ENCODE measurements around the gene EIF5A2. TPM values are rescaled to one million over a fixed set of nuclear protein-coding genes. Genes with fewer than 3 reads are reported as not detected.

EIF5A2 gene
- total and polyA plus RNA-seq, 10 of the 15 experiments (the other 5 are each of a cell fraction or from before 2014, with no cell fraction given), result 0.76 to 3.0 (median 2.2) TPM

DNA sequence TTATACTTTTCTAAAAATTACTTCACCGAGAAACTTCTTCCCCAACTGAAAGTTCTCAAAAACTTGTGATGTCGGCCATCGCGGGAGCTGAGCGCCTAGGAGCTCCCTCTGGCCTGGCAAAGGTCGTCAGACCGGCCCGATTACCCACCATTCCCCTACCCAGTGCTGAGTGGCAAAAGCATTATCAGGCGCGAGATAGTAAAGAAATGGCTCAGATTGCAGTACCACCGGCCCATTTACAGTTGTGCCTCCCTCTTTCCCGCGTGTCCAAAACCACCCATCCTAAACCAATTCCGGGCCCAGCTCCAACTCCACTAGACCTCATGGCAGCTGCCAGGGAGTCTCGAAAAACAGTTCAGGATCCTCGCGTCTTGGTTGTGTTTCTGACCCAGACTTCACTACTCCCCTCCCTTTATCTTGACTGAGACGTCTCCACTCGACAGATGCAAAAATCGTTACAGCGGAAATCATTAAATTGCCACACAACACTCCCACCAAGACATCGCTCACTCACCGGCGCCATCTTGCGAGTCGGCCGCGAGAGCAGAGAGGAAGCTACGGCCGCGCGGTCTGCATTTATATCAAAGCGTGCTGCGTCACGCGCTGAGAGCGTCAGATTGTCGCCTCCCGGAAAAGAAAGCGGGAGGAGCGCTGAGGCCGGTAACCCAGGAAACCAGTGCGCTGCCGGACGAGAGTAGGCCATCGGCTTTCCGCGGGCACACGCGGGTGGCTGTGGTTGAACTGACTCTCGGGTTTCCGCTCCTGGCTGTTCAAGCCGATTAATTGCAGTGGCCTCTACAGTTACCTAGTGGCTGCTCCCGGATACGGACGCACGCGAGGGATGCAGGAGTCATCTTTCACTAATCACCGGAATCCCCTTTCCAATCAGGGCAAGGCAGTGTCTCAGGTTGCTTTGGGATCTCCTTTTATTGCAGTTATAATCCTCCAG lies 38.5 kb downstream of the EIF5A2 start, which contains the start of gene RPL22L1 (continued):
- TF ChIP-seq, protein P1, sequence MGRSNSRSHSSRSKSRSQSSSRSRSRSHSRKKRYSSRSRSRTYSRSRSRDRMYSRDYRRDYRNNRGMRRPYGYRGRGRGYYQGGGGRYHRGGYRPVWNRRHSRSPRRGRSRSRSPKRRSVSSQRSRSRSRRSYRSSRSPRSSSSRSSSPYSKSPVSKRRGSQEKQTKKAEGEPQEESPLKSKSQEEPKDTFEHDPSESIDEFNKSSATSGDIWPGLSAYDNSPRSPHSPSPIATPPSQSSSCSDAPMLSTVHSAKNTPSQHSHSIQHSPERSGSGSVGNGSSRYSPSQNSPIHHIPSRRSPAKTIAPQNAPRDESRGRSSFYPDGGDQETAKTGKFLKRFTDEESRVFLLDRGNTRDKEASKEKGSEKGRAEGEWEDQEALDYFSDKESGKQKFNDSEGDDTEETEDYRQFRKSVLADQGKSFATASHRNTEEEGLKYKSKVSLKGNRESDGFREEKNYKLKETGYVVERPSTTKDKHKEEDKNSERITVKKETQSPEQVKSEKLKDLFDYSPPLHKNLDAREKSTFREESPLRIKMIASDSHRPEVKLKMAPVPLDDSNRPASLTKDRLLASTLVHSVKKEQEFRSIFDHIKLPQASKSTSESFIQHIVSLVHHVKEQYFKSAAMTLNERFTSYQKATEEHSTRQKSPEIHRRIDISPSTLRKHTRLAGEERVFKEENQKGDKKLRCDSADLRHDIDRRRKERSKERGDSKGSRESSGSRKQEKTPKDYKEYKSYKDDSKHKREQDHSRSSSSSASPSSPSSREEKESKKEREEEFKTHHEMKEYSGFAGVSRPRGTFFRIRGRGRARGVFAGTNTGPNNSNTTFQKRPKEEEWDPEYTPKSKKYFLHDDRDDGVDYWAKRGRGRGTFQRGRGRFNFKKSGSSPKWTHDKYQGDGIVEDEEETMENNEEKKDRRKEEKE (IDR thresholded peaks at IDR 0.05), result no peak
- 0 out of 2 replicates have a peak, but pooled peaks have one; percentile 15 for TF ChIP-seq MEF2A (IDR thresholded peaks at IDR 0.05; ENCODE audit: insufficient read depth, low read depth, low read length)
- no peak for TF ChIP-seq ZNF274 (IDR thresholded peaks at IDR 0.05; ENCODE audit: insufficient read depth, insufficient read length)
- TF ChIP-seq, protein P2, sequence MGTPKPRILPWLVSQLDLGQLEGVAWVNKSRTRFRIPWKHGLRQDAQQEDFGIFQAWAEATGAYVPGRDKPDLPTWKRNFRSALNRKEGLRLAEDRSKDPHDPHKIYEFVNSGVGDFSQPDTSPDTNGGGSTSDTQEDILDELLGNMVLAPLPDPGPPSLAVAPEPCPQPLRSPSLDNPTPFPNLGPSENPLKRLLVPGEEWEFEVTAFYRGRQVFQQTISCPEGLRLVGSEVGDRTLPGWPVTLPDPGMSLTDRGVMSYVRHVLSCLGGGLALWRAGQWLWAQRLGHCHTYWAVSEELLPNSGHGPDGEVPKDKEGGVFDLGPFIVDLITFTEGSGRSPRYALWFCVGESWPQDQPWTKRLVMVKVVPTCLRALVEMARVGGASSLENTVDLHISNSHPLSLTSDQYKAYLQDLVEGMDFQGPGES (IDR thresholded peaks at IDR 0.05), result no peak
- peak; percentile 72; the same call in 1 of the 2 replicates for TF ChIP-seq CHD2 (IDR thresholded peaks at IDR 0.05; ENCODE audit: borderline replicate concordance, low read depth, low read length)
- TF ChIP-seq GABPA (IDR thresholded peaks at IDR 0.05; ENCODE audit: low read depth), result 0 out of 2 replicates have a peak, but pooled peaks have one; percentile 14
- TF ChIP-seq IKZF2 (IDR thresholded peaks at IDR 0.05), result peak; percentile 34 to 56; a peak in 2 of 4 replicates
- TF ChIP-seq ZNF384 (IDR thresholded peaks at IDR 0.05; ENCODE audit: borderline replicate concordance, low read depth, low read length), result no peak
- TF ChIP-seq BACH1 (IDR thresholded peaks at IDR 0.05; ENCODE audit: borderline replicate concordance), result peak; percentile 43
- TF ChIP-seq NFXL1 (IDR thresholded peaks at IDR 0.05; ENCODE audit: borderline replicate concordance), result no peak
- TF ChIP-seq, protein P3, sequence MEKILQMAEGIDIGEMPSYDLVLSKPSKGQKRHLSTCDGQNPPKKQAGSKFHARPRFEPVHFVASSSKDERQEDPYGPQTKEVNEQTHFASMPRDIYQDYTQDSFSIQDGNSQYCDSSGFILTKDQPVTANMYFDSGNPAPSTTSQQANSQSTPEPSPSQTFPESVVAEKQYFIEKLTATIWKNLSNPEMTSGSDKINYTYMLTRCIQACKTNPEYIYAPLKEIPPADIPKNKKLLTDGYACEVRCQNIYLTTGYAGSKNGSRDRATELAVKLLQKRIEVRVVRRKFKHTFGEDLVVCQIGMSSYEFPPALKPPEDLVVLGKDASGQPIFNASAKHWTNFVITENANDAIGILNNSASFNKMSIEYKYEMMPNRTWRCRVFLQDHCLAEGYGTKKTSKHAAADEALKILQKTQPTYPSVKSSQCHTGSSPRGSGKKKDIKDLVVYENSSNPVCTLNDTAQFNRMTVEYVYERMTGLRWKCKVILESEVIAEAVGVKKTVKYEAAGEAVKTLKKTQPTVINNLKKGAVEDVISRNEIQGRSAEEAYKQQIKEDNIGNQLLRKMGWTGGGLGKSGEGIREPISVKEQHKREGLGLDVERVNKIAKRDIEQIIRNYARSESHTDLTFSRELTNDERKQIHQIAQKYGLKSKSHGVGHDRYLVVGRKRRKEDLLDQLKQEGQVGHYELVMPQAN (conservative IDR thresholded peaks at IDR 0.05), result peak; percentile 82
- TF ChIP-seq LARP7 (IDR thresholded peaks at IDR 0.05), result peak; percentile 60; the same call in 1 of the 2 replicates
- TF ChIP-seq ZNF622 (IDR thresholded peaks at IDR 0.05), result no peak
- TF ChIP-seq TARDBP (IDR thresholded peaks at IDR 0.05; ENCODE audit: borderline replicate concordance), result no peak
- TF ChIP-seq, protein P4, sequence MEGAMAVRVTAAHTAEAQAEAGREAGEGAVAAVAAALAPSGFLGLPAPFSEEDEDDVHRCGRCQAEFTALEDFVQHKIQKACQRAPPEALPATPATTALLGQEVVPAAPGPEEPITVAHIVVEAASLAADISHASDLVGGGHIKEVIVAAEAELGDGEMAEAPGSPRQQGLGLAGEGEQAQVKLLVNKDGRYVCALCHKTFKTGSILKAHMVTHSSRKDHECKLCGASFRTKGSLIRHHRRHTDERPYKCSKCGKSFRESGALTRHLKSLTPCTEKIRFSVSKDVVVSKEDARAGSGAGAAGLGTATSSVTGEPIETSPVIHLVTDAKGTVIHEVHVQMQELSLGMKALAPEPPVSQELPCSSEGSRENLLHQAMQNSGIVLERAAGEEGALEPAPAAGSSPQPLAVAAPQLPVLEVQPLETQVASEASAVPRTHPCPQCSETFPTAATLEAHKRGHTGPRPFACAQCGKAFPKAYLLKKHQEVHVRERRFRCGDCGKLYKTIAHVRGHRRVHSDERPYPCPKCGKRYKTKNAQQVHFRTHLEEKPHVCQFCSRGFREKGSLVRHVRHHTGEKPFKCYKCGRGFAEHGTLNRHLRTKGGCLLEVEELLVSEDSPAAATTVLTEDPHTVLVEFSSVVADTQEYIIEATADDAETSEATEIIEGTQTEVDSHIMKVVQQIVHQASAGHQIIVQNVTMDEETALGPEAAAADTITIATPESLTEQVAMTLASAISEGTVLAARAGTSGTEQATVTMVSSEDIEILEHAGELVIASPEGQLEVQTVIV (IDR thresholded peaks at IDR 0.05; ENCODE audit: borderline replicate concordance, partially characterized antibody), result peak; percentile 43
- TF ChIP-seq HDGF (IDR thresholded peaks at IDR 0.05), result no peak
- no peak for TF ChIP-seq STAT1 (conservative IDR thresholded peaks at IDR 0.05)
- no peak for TF ChIP-seq MYB (IDR thresholded peaks at IDR 0.05; ENCODE audit: borderline replicate concordance, low read depth, low read length)
- no peak for TF ChIP-seq HDAC2 (IDR thresholded peaks at IDR 0.05)
- TF ChIP-seq CHD4 (IDR thresholded peaks at IDR 0.05), result no peak
- TF ChIP-seq NR2C1 (IDR thresholded peaks at IDR 0.05), result no peak
- peak in 1 of 2 experiments; percentile 14; a peak in 1 of 4 replicates for TF ChIP-seq EP300 (IDR thresholded peaks at IDR 0.05; ENCODE audit: borderline replicate concordance in 1 of 2, control insufficient read depth in 1 of 2, low read depth in 2 of 2, low read length in 2 of 2)
